Suprapubic skin (tissue), 4 donors: Measurements from ENCODE around the gene STON2. TPM values are rescaled to one million over a fixed set of nuclear protein-coding genes. Genes with fewer than 3 reads are reported as not detected.

Experiments
- DNase-seq, 2 donors: peaks; one replicate each; pipeline ENCODE4 v3.0.0-alpha.2; 2019; ENCODE audit warnings: low spot score in 2 of 2
- H3K27ac ChIP-seq: fragments of 200-600 bp; sonication (generic); one replicate; pipeline ENCODE4 v1.5.1; 2019
- H3K27me3 ChIP-seq: fragments of 200-600 bp; sonication (generic); one replicate; pipeline ENCODE4 v1.5.1; 2019
- H3K36me3 ChIP-seq: fragments of 200-600 bp; sonication (generic); one replicate; pipeline ENCODE4 v1.5.1; 2019
- H3K4me1 ChIP-seq: fragments of 200-600 bp; sonication (generic); one replicate; pipeline ENCODE4 v1.5.1; 2019
- H3K4me3 ChIP-seq: fragments of 200-600 bp; sonication (generic); one replicate; pipeline ENCODE4 v1.5.1; 2019; ENCODE audit warnings: mild to moderate bottlenecking
- H3K9me3 ChIP-seq: fragments of 200-600 bp; sonication (generic); one replicate; pipeline ENCODE4 v1.5.1; 2019
- EP300 ChIP-seq: sonication (generic); formaldehyde crosslinking; IDR thresholded peaks from one replicate; pipeline ENCODE4 v1.6.1; 2017; ENCODE audit warnings: antibody characterized with exemption
- POLR2A ChIP-seq, 2 donors: fragments of 450-650 bp; IDR thresholded peaks; one replicate each; pipeline ENCODE4 v1.6.1; 2017; ENCODE audit warnings: antibody characterized with exemption in 2 of 2, mild to moderate bottlenecking in 2 of 2, moderate library complexity in 2 of 2
- POLR2AphosphoS5 ChIP-seq, 3 donors: sonication (generic); formaldehyde crosslinking; IDR thresholded peaks; one replicate each; pipeline ENCODE4 v1.6.1; 2017; ENCODE audit warnings: antibody characterized with exemption in 3 of 3
- WGBS: methylation state at CpG from one replicate; pipeline ENCODE4 v1.1.5; 2018; 5-methylcytosine and 5-hydroxymethylcytosine counted together
- total RNA-seq, 4 donors: library from RNA; depleted of rRNA; stranded (reverse); fragments of >200 nt; gene quantifications; one replicate each; pipeline ENCODE4 v1.1.0, GENCODE V29; 2016
- TF ChIP-seq, protein P1 (sequence below), 2 donors: fragments of 200-600 bp in 1 of 2; fragments of 450-650 bp in 1 of 2; sonication (generic) in 1 of 2; IDR thresholded peaks; one replicate each; pipeline ENCODE4 v1.5.1; 2016 to 2019; ENCODE audit warnings: antibody characterized with exemption in 2 of 2, mild to moderate bottlenecking in 1 of 2, moderate library complexity in 1 of 2

STON2 gene
- total RNA-seq, 4 donors from 2014 or later, result 19.1 to 39.5 (median 22.8) TPM

DNA sequence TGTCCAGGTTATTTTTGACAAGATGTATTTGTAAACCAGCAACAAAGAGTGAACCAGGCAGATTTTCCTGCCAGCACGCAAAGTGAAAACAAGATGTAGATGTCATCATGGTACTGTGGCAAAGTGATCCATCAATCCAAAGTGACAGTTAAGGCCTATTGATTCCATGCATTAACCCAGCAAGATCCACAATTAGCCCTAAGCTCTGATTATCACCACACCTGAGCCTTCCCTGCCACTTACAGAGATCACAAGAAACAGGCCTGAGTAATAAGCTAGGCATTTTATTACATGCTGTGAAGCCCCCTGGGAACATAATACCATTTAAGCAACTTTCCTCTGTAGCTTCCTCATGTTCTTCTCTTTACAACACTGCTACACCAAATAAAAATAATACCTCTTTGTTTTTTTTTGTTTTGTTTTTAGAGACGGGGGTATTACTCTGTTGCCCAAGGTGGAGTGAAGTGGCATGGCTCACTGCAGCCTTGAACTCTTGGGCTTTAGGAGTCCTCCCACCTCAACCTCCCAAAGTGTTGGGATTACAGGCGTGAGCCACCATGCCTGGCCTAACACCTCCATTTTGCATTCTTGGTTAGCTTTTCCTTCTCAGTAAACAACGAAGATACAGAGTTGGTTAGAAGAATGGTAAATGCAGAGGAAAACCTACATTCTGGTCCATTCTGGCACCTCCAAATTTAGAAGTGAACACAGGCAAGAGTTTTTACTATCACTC lies 85.5 kb downstream of the STON2 start:
- no peaks in the 10 kb centered on the region for H3K9me3 ChIP-seq
- TF ChIP-seq EP300 (no peak), POLR2A (IDR thresholded peaks at IDR 0.05) (no peak), POLR2AphosphoS5 (IDR thresholded peaks at IDR 0.05) (no peak)
- TF ChIP-seq, protein P1, sequence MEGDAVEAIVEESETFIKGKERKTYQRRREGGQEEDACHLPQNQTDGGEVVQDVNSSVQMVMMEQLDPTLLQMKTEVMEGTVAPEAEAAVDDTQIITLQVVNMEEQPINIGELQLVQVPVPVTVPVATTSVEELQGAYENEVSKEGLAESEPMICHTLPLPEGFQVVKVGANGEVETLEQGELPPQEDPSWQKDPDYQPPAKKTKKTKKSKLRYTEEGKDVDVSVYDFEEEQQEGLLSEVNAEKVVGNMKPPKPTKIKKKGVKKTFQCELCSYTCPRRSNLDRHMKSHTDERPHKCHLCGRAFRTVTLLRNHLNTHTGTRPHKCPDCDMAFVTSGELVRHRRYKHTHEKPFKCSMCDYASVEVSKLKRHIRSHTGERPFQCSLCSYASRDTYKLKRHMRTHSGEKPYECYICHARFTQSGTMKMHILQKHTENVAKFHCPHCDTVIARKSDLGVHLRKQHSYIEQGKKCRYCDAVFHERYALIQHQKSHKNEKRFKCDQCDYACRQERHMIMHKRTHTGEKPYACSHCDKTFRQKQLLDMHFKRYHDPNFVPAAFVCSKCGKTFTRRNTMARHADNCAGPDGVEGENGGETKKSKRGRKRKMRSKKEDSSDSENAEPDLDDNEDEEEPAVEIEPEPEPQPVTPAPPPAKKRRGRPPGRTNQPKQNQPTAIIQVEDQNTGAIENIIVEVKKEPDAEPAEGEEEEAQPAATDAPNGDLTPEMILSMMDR (IDR thresholded peaks at IDR 0.05), result no peak
- WGBS, result 75% methylated on average over 4 of the region's 4 CpGs
- peaks cover 49% of the 10 kb centered on the region for H3K4me1 ChIP-seq
- H3K4me3 ChIP-seq, result no peak overlapping the region
- H3K36me3 ChIP-seq, result no peaks in the 10 kb centered on the region
- H3K27me3 ChIP-seq, result no peaks in the 10 kb centered on the region
- peak overlapping the region; percentile 44 for H3K27ac ChIP-seq
- DNase-seq, result no peak

DNA sequence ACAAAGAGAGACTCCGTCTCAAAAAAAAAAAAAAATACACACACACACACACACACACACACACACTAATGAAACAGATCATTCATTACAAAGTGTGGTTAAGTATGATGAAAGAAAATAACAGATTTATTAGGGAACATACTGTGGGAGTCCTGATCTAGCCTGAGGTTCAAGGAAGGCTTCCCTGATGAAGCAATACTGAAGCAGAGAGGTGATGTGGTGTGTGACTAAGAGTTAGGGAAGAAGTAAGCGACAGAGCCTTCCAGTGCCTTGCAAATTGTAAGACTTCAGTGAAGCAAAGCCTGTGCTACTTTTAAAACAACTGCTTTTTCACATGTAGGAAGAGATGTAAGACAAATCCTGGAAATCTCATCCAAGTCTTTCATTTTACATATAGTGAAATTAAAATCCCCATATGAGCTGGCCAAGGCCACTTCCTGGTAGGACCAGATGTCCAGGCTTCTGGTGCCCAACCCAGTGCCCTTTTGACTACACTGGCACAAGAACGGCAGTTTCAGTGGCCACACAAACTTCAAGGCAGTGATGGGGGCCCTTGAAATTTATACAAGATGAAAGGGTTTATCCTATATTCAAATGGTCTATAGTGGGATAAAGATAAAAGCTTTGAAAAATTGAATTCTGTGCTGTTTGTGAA lies 86.2 kb downstream of the STON2 start:
- no peaks in the 10 kb centered on the region for H3K27me3 ChIP-seq
- H3K27ac ChIP-seq, result peak overlapping the region; percentile 44
- TF ChIP-seq, protein P1 (IDR thresholded peaks at IDR 0.05), result no peak
- no peak for TF ChIP-seq EP300
- no peak for TF ChIP-seq POLR2AphosphoS5 (IDR thresholded peaks at IDR 0.05)
- no peak for TF ChIP-seq POLR2A (IDR thresholded peaks at IDR 0.05)
- H3K36me3 ChIP-seq, result no peaks in the 10 kb centered on the region
- no peak for DNase-seq
- no peaks in the 10 kb centered on the region for H3K9me3 ChIP-seq
- H3K4me3 ChIP-seq, result no peak overlapping the region
- H3K4me1 ChIP-seq, result peaks cover 49% of the 10 kb centered on the region
- whole genome bisulfite sequencing, result 53% methylated on average over 3 of the region's 3 CpGs

DNA sequence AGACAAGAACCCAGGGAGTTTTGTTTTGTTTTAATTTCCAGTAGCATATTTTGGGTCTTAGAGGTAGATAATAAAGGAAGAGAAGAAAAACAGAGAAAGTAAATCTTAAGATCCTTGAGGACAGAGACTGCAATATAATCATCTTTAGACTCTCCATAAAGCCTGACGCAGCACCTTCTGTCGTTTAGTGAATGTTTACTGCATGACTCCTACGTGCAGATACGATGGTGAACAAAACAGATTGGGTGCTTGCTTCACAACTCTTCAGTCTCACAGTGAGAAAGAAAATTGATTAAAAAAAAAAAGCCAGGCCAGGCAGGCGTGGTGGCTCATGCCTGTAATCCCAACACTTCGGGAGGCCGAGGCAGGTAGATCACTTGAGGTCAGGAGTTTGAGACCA lies 86.9 kb downstream of the STON2 start:
- Histone ChIP-seq H3K9me3 (no peaks in the 10 kb centered on the region), H3K27me3 (no peaks in the 10 kb centered on the region), H3K27ac (peak overlapping the region; percentile 9), H3K4me3 (no peak overlapping the region), H3K36me3 (no peaks in the 10 kb centered on the region), H3K4me1 (peaks cover 49% of the 10 kb centered on the region)
- WGBS, result 61% methylated on average over 7 of the region's 7 CpGs
- TF ChIP-seq POLR2A (IDR thresholded peaks at IDR 0.05), result no peak
- TF ChIP-seq EP300, result no peak
- TF ChIP-seq, protein P1 (IDR thresholded peaks at IDR 0.05), result no peak
- TF ChIP-seq POLR2AphosphoS5 (IDR thresholded peaks at IDR 0.05), result no peak
- no peak for DNase-seq

DNA sequence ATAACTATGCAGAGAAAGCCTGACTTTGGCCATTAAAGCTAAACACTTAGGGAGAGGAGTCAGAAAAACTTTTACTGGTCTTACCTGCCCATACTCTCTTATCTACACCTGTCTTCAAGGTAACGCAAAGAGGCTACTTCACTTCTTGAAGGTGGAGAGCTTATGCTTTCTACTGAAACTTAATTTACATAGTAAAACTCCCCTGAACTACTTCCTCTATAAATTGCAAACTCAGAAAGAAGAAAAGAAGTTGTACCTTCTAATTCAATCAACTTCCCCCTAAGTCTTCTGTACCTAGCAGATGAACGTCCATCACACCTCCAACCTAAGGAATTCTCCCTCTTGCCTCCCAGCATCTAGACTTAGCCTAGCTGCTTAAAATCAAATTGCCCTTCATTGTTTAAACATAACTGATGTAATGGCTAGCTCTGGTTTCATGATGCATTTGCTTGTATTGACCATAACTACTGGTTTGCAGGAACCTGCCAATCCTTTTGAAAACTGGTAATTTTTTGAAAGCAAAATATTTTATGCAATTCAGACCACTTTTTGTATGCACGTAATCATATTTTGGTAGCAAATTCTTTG lies 87.7 kb downstream of the STON2 start:
- WGBS, result 60% methylated on average over 3 of the region's 3 CpGs
- H3K27me3 ChIP-seq, result no peaks in the 10 kb centered on the region
- H3K4me3 ChIP-seq, result no peak overlapping the region
- H3K36me3 ChIP-seq, result no peaks in the 10 kb centered on the region
- no peaks in the 10 kb centered on the region for H3K9me3 ChIP-seq
- H3K4me1 ChIP-seq, result peaks cover 49% of the 10 kb centered on the region
- DNase-seq, result no peak
- no peak for TF ChIP-seq POLR2A (IDR thresholded peaks at IDR 0.05)
- TF ChIP-seq, protein P1 (IDR thresholded peaks at IDR 0.05), result no peak
- TF ChIP-seq POLR2AphosphoS5 (IDR thresholded peaks at IDR 0.05), result no peak
- TF ChIP-seq EP300, result no peak
- peak overlapping the region; percentile 9 for H3K27ac ChIP-seq

DNA sequence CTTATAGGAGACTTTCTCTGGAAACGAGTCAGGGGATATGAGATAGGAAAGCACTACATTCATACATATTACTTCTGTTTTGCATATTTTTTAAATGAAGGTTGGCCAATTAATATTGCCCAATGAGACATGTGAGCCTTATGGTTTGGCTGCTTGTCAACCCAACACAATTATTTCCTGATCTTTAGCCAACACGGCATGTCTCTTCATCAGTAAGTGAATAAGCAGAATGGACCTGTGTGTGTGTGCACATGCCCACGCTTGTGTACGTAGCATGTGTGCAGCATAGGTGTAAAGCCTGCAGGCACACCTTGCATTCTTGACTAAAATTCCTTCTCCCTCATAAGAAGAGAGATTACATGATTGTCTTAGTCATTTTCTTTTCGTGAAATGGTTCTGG lies 88.3 kb downstream of the STON2 start:
- TF ChIP-seq, protein P1 (IDR thresholded peaks at IDR 0.05), result no peak
- TF ChIP-seq POLR2AphosphoS5 (IDR thresholded peaks at IDR 0.05) (peak in 2 of 3 donors; percentile 11 to 58), POLR2A (IDR thresholded peaks at IDR 0.05) (no peak), EP300 (no peak)

More for the DNA sequence above, 88.3 kb downstream of the STON2 start:
- DNase-seq, result no peak
- WGBS, result 24% methylated on average over 5 of the region's 5 CpGs
- no peaks in the 10 kb centered on the region for H3K9me3 ChIP-seq
- peaks cover 49% of the 10 kb centered on the region for H3K4me1 ChIP-seq
- H3K27ac ChIP-seq, result peak overlapping the region; percentile 48
- H3K4me3 ChIP-seq, result no peak overlapping the region
- no peaks in the 10 kb centered on the region for H3K36me3 ChIP-seq
- no peaks in the 10 kb centered on the region for H3K27me3 ChIP-seq
